PFSK-1 (cell line): Measurements from ENCODE around the gene NUDCD3.

Experiments used
- FOXP2 ChIP-seq: optimal IDR thresholded peaks from 2 replicates; pipeline ENCODE3; 2011; ENCODE audit warnings: borderline replicate concordance, control low read depth, inconsistent platforms; ENCODE audit not compliant: insufficient read depth; ENCODE audit errors: extremely low read length, extremely low read depth
- POLR2AphosphoS5 ChIP-seq: IDR thresholded peaks from 2 replicates; pipeline ENCODE4 v1.6.1; 2012; ENCODE audit warnings: low read depth, mild to moderate bottlenecking, control low read depth, low read length, moderate library complexity
- REST ChIP-seq, 2 experiments: IDR thresholded peaks; 2 replicates each; pipeline versions ENCODE4 v1.6.1 to v1.8.0; 2011 to 2012; ENCODE audit warnings: low read depth in 2 of 2, low read length in 2 of 2, control low read depth in 1 of 2, inconsistent platforms in 1 of 2, mild to moderate bottlenecking in 1 of 2, moderate library complexity in 1 of 2; ENCODE audit not compliant: insufficient read depth in 1 of 2
- SIN3A ChIP-seq: IDR thresholded peaks from 2 replicates; pipeline ENCODE4 v1.6.1; 2012; ENCODE audit warnings: mild to moderate bottlenecking, low read length, moderate library complexity, borderline replicate concordance; ENCODE audit not compliant: insufficient read depth

- no peak for TF ChIP-seq POLR2AphosphoS5
- TF ChIP-seq SIN3A = no peak
- TF ChIP-seq REST (IDR thresholded peaks at IDR 0.05; ENCODE audit: insufficient read depth in 1 of 2, low read depth in 2 of 2, low read length in 2 of 2) = no peak
- TF ChIP-seq FOXP2 = no peak
These were observed 97.0 kb downstream of the NUDCD3 start for GRCh38 chr7:44393238-44394111.
